Endothelial cell of umbilical vein (primary cell): ENCODE results near the gene FGFR3. TPM values are rescaled to one million over a fixed set of nuclear protein-coding genes. Genes with fewer than 3 reads are reported as not detected.

Experiments used
- BruUV-seq: library from RNA; stranded (reverse); fragments of 400-500 nt; replicated peaks from 2 replicates; lab custom pipeline; 2021; lab: Mats Ljungman, UMichigan
- CTCF ChIA-PET: fragments of 300-600, 350-600 bp; sonication (Branson Sonifier 250); formaldehyde crosslinking; loops from one replicate; lab custom pipeline; 2021; ENCODE audit warnings: antibody characterized with exemption, inconsistent platforms; lab: Charles Lee
- POLR2A ChIA-PET: fragments of 300-600, 350-600 bp; sonication (Branson Sonifier 250); formaldehyde crosslinking; loops from one replicate; lab custom pipeline; 2021; ENCODE audit warnings: antibody characterized with exemption, inconsistent platforms; lab: Charles Lee
- DNase-seq: peaks from one replicate; pipeline ENCODE4 v3.0.0-alpha.2; 2011; ENCODE audit warnings: low read depth, low spot score
- FAIRE-seq: peaks from 2 replicates; lab custom pipeline; 2011; peaks lifted over from hg19 to GRCh38; lab: Jason Lieb, UNC
- H2AFZ ChIP-seq: 2 replicates; pipeline ENCODE4 v1.6.0; 2012; ENCODE audit warnings: low read depth, low read length, control low read depth, inconsistent platforms
- H3K27ac ChIP-seq: 2 replicates; pipeline ENCODE4 v1.5.1; 2011; ENCODE audit warnings: low read depth, mild to moderate bottlenecking, control low read depth, low read length, moderate library complexity; ENCODE audit not compliant: insufficient read depth
- H3K27me3 ChIP-seq, 2 experiments: 2 replicates each; pipeline versions ENCODE4 v1.6.0 to v1.6.1; 2011; ENCODE audit warnings: low read length in 2 of 2, mixed read lengths in 1 of 2; ENCODE audit not compliant: control insufficient read depth in 2 of 2, insufficient read depth in 2 of 2
- H3K36me3 ChIP-seq, 2 experiments: 2 replicates in 1 of 2; 3 replicates in 1 of 2; pipeline ENCODE4 v1.5.1; 2011; ENCODE audit warnings: low read length in 2 of 2, mild to moderate bottlenecking in 1 of 2, moderate library complexity in 1 of 2; ENCODE audit not compliant: control insufficient read depth in 2 of 2, insufficient read depth in 2 of 2; ENCODE audit errors: extremely low read depth in 1 of 2
- H3K4me1 ChIP-seq: 3 replicates; pipeline ENCODE4 v1.5.1; 2011; ENCODE audit warnings: mild to moderate bottlenecking, low read length; ENCODE audit not compliant: control insufficient read depth, insufficient read depth; ENCODE audit errors: extremely low read depth
- H3K4me2 ChIP-seq: 2 replicates; pipeline ENCODE4 v1.6.1; 2011; ENCODE audit warnings: low read length, control low read depth, mixed read lengths; ENCODE audit not compliant: insufficient read depth
- H3K4me3 ChIP-seq, 3 experiments: fragments of 200-600 bp in 1 of 3; sonication (generic), shearing (Covaris generic) in 1 of 3; replicated peaks in 1 of 3; 2 replicates each; pipeline ENCODE4 v1.5.1; 2011 to 2016; ENCODE audit warnings: control low read depth in 3 of 3, low read length in 3 of 3, mild to moderate bottlenecking in 2 of 3, inconsistent platforms in 1 of 3, low read depth in 1 of 3, moderate library complexity in 1 of 3; ENCODE audit not compliant: insufficient read depth in 1 of 3
- H3K79me2 ChIP-seq: 2 replicates; pipeline ENCODE4 v1.6.0; 2012; ENCODE audit warnings: low read length, inconsistent platforms; ENCODE audit not compliant: control insufficient read depth, insufficient read depth
- H3K9ac ChIP-seq: replicated peaks from 2 replicates; pipeline ENCODE3; 2011; ENCODE audit warnings: low read length, control low read depth; ENCODE audit not compliant: insufficient read depth; ENCODE audit errors: extremely low read depth
- H3K9me1 ChIP-seq: replicated peaks from 3 replicates; pipeline ENCODE4 v1.6.0; 2011; ENCODE audit warnings: mild to moderate bottlenecking, low read length; ENCODE audit not compliant: control insufficient read depth, insufficient read depth; ENCODE audit errors: extremely low read depth
- H3K9me3 ChIP-seq: replicated peaks from 2 replicates; pipeline ENCODE4 v1.5.1; 2012; ENCODE audit warnings: low read length, inconsistent platforms; ENCODE audit not compliant: control insufficient read depth, insufficient read depth
- H4K20me1 ChIP-seq: replicated peaks from 2 replicates; pipeline ENCODE3; 2011; ENCODE audit warnings: mild to moderate bottlenecking, low read length; ENCODE audit not compliant: control insufficient read depth, insufficient read depth; ENCODE audit errors: extremely low read depth
- EZH2 ChIP-seq: IDR thresholded peaks from 2 replicates; pipeline ENCODE4 v1.6.1; 2012; ENCODE audit warnings: borderline replicate concordance, low read depth, mild to moderate bottlenecking, moderate library complexity, low read length, inconsistent platforms; ENCODE audit not compliant: severe bottlenecking
- FOS ChIP-seq: IDR thresholded peaks from 2 replicates; pipeline ENCODE4 v1.6.1; 2011; ENCODE audit warnings: mild to moderate bottlenecking, low read length, moderate library complexity, borderline replicate concordance; ENCODE audit not compliant: insufficient read depth
- GATA2 ChIP-seq: IDR thresholded peaks from 2 replicates; pipeline ENCODE4 v1.7.0; 2011; ENCODE audit warnings: low read depth, mild to moderate bottlenecking, moderate library complexity, mixed read lengths, low read length; ENCODE audit not compliant: insufficient read length, insufficient read depth
- JUN ChIP-seq: IDR thresholded peaks from 2 replicates; pipeline ENCODE4 v1.6.1; 2011; ENCODE audit warnings: borderline replicate concordance, low read depth; ENCODE audit not compliant: insufficient read length, insufficient read depth
- MYC ChIP-seq: IDR thresholded peaks from one replicate; pipeline ENCODE4 v1.6.1; 2011; ENCODE audit warnings: mild to moderate bottlenecking, low read depth, low read length
- POLR2A ChIP-seq: IDR thresholded peaks from 2 replicates; pipeline ENCODE4 v1.6.1; 2012; ENCODE audit warnings: low read depth, mild to moderate bottlenecking, control low read depth, low read length
- POLR2AphosphoS5 ChIP-seq: IDR thresholded peaks from 2 replicates; pipeline ENCODE4 v1.6.1; 2012; ENCODE audit warnings: low read depth, mild to moderate bottlenecking, control low read depth, low read length, moderate library complexity; ENCODE audit not compliant: insufficient read depth
- dilution Hi-C: fragments of 300-500 bp; cut with MboI; formaldehyde crosslinking; loops from one replicate; pipeline ENCODE4 v1.15.0; 2019; ENCODE audit warnings: low sequenced_read_pairs; ENCODE audit not compliant: extremely low pct_ligation_motif_present
- intact Hi-C: fragments of 100-400 bp; cut with micrococcal nuclease; formaldehyde crosslinking; loops from one replicate; pipeline ENCODE4 v1.10.0; 2022
- polyA plus RNA-seq, 4 experiments: library from polyadenylated mRNA; depleted of rRNA in 3 of 4; stranded (reverse) in 3 of 4; unstranded in 1 of 4; fragments of >200 nt; gene quantifications; 2 replicates each; pipeline versions ENCODE4 v1.2.1 to v1.2.3, GENCODE V29; 2011 to 2012; ENCODE audit warnings: missing spikeins in 1 of 4
- total RNA-seq: library from RNA; stranded (reverse); gene quantifications from 2 replicates; pipeline ENCODE4 v1.2.3, GENCODE V29; 2021
- TF ChIP-seq, protein P1 (sequence below): IDR thresholded peaks from 2 replicates; pipeline ENCODE4 v1.6.1; 2011; ENCODE audit not compliant: insufficient read depth, insufficient read length
- TF ChIP-seq, protein P2 (sequence below), 2 donors: IDR thresholded peaks; 1 replicate in 1 of 2; 2 replicates in 1 of 2; pipeline ENCODE4 v1.5.1; 2011; ENCODE audit warnings: low read length in 2 of 2, mild to moderate bottlenecking in 2 of 2, moderate library complexity in 2 of 2, control low read depth in 1 of 2, inconsistent platforms in 1 of 2, low read depth in 1 of 2; ENCODE audit not compliant: insufficient read depth in 1 of 2; ENCODE audit errors: extremely low read depth in 1 of 2

FGFR3 gene
- total and polyA plus RNA-seq, 2 donors (not counting 3 experiments of a cell fraction or from before 2014, with no cell fraction given) = 0.73 to 1.2 TPM

- Histone ChIP-seq H3K9ac (no peak overlapping the region), H3K36me3 (no peaks in the 10 kb centered on the region), H3K4me2 (no peak overlapping the region), H3K9me3 (no peaks in the 10 kb centered on the region), H4K20me1 (no peaks in the 10 kb centered on the region), H3K4me1 (peaks cover 9% of the 10 kb centered on the region), H3K27ac (no peak overlapping the region), H3K4me3 (no peak overlapping the region), H3K9me1 (no peaks in the 10 kb centered on the region), H3K27me3 (no peaks in the 10 kb centered on the region), H3K79me2 (no peaks in the 10 kb centered on the region), H2AFZ (no peak overlapping the region)
- intact Hi-C loops (no loop called here), dilution Hi-C loops (no loop called here)
- FAIRE-seq (no peak), DNase-seq (no peak)
- BruUV-seq = no TSS peak
- TF ChIP-seq POLR2AphosphoS5 = no peak
- TF ChIP-seq, protein P1, sequence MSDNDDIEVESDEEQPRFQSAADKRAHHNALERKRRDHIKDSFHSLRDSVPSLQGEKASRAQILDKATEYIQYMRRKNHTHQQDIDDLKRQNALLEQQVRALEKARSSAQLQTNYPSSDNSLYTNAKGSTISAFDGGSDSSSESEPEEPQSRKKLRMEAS = no peak
- TF ChIP-seq JUN = no peak
- TF ChIP-seq POLR2A = no peak
- TF ChIP-seq, protein P2, sequence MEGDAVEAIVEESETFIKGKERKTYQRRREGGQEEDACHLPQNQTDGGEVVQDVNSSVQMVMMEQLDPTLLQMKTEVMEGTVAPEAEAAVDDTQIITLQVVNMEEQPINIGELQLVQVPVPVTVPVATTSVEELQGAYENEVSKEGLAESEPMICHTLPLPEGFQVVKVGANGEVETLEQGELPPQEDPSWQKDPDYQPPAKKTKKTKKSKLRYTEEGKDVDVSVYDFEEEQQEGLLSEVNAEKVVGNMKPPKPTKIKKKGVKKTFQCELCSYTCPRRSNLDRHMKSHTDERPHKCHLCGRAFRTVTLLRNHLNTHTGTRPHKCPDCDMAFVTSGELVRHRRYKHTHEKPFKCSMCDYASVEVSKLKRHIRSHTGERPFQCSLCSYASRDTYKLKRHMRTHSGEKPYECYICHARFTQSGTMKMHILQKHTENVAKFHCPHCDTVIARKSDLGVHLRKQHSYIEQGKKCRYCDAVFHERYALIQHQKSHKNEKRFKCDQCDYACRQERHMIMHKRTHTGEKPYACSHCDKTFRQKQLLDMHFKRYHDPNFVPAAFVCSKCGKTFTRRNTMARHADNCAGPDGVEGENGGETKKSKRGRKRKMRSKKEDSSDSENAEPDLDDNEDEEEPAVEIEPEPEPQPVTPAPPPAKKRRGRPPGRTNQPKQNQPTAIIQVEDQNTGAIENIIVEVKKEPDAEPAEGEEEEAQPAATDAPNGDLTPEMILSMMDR (IDR thresholded peaks at IDR 0.05; ENCODE audit: extremely low read depth in 1 of 2, insufficient read depth in 1 of 2, low read depth in 1 of 2, low read length in 2 of 2) = no peak
- no peak for TF ChIP-seq FOS
- TF ChIP-seq MYC = no peak
- TF ChIP-seq GATA2 = no peak
- TF ChIP-seq EZH2 = no peak
- ChIA-PET CTCF (interaction anchor here (1.0 to 1.8 kb wide), 2 partner anchors 12 to 17 kb away, joined by 4 to 8 read pairs; no protein-coding TSS in a partner anchor), POLR2A (no interaction called here)
These were observed 28.4 kb upstream of the FGFR3 start for GRCh38 chr4:1764670-1765069.
